Body of pancreas (tissue), 4 donors: Measurements from ENCODE around the gene RPTOR. TPM values are rescaled to one million over a fixed set of nuclear protein-coding genes. Genes with fewer than 3 reads are reported as not detected.

Experiments used
- ATAC-seq: fragments of 150-250 bp; one replicate; pipeline ENCODE4 v1.9.1; 2016
- DNase-seq, 4 donors: peaks; one replicate each; pipeline ENCODE4 v3.0.0-alpha.2; 2019
- H3K27ac ChIP-seq, 4 donors: fragments of 200-600 bp; sonication (generic); 1 replicate in 3 of 4; 2 replicates in 1 of 4; pipeline versions ENCODE4 v1.5.1 to v1.6.1; 2016 to 2019; ENCODE audit warnings: mild to moderate bottlenecking in 1 of 4, mixed read lengths in 1 of 4, moderate library complexity in 1 of 4
- H3K27me3 ChIP-seq, 2 donors: fragments of 200-600 bp; sonication (generic); one replicate each; pipeline ENCODE4 v1.6.0; 2016; ENCODE audit warnings: mild to moderate bottlenecking in 1 of 2
- H3K36me3 ChIP-seq, 2 donors: fragments of 200-600 bp; sonication (generic); replicated peaks in 1 of 2; 2 replicates each; pipeline ENCODE4 v1.5.1; 2016; ENCODE audit warnings: low read depth in 2 of 2; ENCODE audit not compliant: insufficient read depth in 1 of 2
- H3K4me1 ChIP-seq: fragments of 200-600 bp; sonication (generic); one replicate; pipeline ENCODE4 v1.6.0; 2016
- H3K4me3 ChIP-seq, 2 donors: fragments of 200-600 bp; sonication (generic); 1 replicate in 1 of 2; 2 replicates in 1 of 2; pipeline ENCODE4 v1.5.1; 2016 to 2019
- H3K9me3 ChIP-seq, 3 donors: fragments of 200-600 bp; sonication (generic); 1 replicate in 2 of 3; 2 replicates in 1 of 3; pipeline ENCODE4 v1.5.1; 2016
- POLR2A ChIP-seq, 3 donors: fragments of 450-650 bp; IDR thresholded peaks; one replicate each; pipeline ENCODE4 v1.6.1; 2016; ENCODE audit warnings: antibody characterized with exemption in 3 of 3, mild to moderate bottlenecking in 2 of 3
- WGBS, 2 donors: methylation state at CpG; one replicate each; pipeline ENCODE4 v1.1.5; 2017; 5-methylcytosine and 5-hydroxymethylcytosine counted together
- intact Hi-C: fragments of 100-400 bp; cut with DNase I; formaldehyde crosslinking; loops from one replicate; pipeline ENCODE4 v1.15.1; 2023
- total RNA-seq, 2 donors: library from RNA; depleted of rRNA; stranded (reverse); fragments of >200 nt; gene quantifications; one replicate each; pipeline ENCODE4 v1.1.0, GENCODE V29; 2016
- TF ChIP-seq, protein P1 (sequence below), 7 experiments: fragments of 450-650 bp in 4 of 7; fragments of 200-600 bp in 3 of 7; sonication (generic) in 3 of 7; IDR thresholded peaks; one replicate each; pipeline ENCODE4 v1.5.1; 2016 to 2019; ENCODE audit warnings: antibody characterized with exemption in 7 of 7

RPTOR gene
- total RNA-seq, 2 donors from 2014 or later, result 22.3 to 34.3 TPM

DNA sequence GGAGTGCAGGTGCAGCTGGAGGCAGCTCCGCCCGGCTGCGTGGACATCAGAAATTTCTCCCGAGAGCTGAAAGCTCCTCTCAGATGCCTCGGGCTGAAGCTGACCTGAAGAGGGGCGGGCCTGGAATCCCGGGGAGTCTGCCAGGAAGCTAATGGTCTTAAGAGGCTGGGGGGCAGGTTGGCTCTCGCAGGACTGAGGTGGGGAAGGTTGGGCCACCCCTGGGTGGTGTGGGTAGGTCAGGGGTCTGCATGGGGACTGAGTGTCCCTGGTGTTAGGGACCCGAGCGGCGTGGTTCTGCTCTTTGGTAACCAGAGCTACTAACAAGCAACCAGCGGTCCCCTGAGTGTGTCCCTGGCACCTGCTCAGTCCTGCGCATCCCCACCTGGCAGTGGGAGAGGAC lies 450.5 kb downstream of the RPTOR start:
- no peak for ATAC-seq
- TF ChIP-seq POLR2A (IDR thresholded peaks at IDR 0.05), result no peak
- TF ChIP-seq, protein P1, sequence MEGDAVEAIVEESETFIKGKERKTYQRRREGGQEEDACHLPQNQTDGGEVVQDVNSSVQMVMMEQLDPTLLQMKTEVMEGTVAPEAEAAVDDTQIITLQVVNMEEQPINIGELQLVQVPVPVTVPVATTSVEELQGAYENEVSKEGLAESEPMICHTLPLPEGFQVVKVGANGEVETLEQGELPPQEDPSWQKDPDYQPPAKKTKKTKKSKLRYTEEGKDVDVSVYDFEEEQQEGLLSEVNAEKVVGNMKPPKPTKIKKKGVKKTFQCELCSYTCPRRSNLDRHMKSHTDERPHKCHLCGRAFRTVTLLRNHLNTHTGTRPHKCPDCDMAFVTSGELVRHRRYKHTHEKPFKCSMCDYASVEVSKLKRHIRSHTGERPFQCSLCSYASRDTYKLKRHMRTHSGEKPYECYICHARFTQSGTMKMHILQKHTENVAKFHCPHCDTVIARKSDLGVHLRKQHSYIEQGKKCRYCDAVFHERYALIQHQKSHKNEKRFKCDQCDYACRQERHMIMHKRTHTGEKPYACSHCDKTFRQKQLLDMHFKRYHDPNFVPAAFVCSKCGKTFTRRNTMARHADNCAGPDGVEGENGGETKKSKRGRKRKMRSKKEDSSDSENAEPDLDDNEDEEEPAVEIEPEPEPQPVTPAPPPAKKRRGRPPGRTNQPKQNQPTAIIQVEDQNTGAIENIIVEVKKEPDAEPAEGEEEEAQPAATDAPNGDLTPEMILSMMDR (IDR thresholded peaks at IDR 0.05), result no peak
- Histone ChIP-seq H3K27me3 (no peaks in the 10 kb centered on the region), H3K4me3 (no peak overlapping the region), H3K27ac (no peak overlapping the region), H3K4me1 (peaks cover 27% of the 10 kb centered on the region), H3K36me3 (peaks cover 12 to 30% of the 10 kb centered on the region in 2 donors), H3K9me3 (no peaks in the 10 kb centered on the region)
- WGBS, 2 donors, result 91% methylated on average over 9 of the region's 13 CpGs; no CpG with 5 or more reads in 1 of the 2 donors
- intact Hi-C loops, result no loop called here
- no peak for DNase-seq

DNA sequence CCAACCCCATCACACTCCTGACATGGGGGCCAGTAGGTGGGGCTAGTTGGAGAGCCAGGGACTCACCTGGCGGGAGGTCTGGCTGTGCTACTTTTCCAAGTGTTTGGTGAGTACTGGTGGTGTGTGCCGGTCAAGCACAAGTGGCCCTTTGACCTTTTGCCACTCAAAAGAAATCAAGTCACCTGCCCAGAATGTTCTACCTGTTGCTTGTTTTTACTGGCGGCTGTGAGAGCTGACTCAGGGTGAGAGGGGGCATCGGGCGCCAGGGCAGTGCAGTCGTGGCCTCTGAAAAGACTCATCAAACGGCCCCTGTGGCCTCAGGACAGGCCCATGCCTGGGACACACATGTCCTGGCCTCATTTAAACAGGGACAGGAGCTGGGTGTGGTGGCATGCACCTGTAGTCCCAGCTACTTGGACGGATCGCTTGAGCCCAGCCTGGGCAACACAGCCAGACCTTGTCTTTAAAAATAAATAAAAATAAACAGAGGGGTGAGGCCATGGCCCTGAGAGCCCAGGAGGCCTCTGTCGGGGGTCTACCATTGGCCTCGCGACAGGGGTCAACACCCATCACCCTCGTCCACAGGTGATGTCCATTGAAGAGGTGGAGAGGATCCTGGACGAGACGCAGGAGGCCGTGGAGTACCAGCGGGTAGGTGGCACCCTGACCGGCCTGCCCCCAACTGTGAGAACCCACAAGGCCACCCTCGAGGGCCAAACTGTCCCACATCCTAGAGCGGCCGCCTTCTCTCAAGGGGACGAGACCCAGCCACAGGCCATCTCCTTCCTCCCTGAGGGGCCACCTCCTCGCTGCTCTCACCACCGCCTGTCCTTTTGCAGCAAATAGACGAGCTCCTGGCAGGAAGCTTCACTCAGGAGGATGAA lies 452.0 kb downstream of the RPTOR start:
- Histone ChIP-seq H3K9me3 (no peaks in the 10 kb centered on the region), H3K27me3 (no peaks in the 10 kb centered on the region), H3K27ac (no peak overlapping the region), H3K4me1 (peaks cover 36% of the 10 kb centered on the region), H3K36me3 (peaks cover 12 to 30% of the 10 kb centered on the region in 2 donors), H3K4me3 (no peak overlapping the region)
- 91 to 95% methylated on average over 23 to 24 of the region's 25 CpGs for WGBS, 2 donors
- ATAC-seq, result no peak
- DNase-seq, result no peak
- no peak for TF ChIP-seq POLR2A (IDR thresholded peaks at IDR 0.05)
- TF ChIP-seq, protein P1 (IDR thresholded peaks at IDR 0.05), result no peak
- intact Hi-C loops, result no loop called here

DNA sequence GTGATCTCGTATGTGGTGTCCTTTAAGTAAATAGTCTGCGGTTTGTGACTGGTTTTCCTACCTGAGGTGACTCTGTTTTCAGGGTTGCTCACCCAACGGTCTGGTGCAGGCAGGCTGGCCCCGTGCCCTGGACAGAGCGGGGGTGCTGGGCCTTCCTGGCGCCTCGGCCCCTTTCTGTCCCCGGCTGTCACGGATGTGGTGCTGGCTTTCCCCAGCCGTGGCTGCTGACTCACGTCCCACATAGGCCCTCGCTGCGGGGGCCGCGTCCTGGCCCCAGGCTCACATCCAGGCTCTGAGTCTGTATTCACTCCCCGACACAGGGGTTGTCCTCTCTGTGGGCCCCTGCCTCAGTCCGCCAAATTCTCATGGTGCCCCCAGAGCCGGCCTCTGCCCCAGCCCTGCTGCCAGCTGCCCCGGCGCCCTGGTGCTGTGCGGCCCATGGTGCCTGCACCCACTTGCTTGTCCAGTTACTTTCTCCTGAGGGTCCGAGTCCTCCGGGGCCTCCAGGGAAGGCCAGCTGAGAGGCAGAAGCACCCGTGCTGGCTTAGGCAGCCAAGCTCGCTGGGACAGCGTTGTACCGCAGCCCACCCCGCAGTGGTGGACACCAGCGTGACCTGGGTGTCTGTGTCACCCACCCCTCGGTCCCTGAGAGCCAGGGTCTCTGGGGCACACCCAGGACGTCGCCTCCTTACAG lies 452.9 kb downstream of the RPTOR start:
- intact Hi-C loops, result no loop called here
- DNase-seq, result no peak

DNA sequence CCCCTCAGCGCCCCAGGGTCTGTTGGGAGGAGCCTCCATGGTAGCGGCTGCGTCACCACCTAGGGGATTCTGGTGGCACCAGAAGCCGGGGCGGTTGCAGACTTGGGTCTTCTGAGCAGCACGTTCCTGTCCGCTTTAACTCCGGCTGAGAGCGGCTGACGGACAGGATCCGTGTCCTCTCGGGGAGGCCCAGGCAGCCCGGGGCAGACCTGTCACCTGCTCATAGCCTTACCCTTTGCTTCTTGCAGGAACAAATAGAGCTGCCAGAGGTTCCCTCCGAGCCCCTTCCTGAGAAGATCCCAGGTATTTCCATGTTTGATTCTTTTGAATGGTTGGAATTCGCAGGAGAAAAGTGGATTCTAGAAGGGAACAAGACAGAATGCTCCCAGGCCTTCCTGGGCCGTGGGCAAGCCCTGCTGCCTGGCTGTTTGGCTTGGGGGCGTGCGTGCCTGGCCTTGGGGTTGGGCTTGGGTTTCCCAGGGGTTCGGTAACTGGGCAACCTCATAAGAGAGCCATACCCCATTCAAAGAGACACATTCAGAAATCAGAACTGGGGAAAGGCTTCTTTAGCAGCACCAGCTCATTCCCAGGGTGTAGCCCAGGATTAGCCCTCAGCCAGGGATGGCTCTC lies 453.6 kb downstream of the RPTOR start:
- DNase-seq (no peak), ATAC-seq (no peak)
- H3K27me3 ChIP-seq, result no peaks in the 10 kb centered on the region
- intact Hi-C loops, result no loop called here
- peaks cover 36% of the 10 kb centered on the region for H3K4me1 ChIP-seq
- H3K9me3 ChIP-seq, result no peaks in the 10 kb centered on the region
- H3K4me3 ChIP-seq, result no peak overlapping the region
- WGBS, 2 donors, result 92 to 94% methylated on average over 3 to 19 of the region's 19 CpGs
- H3K36me3 ChIP-seq, result peaks cover 12 to 30% of the 10 kb centered on the region in 2 donors
- TF ChIP-seq POLR2A (IDR thresholded peaks at IDR 0.05), result no peak
- TF ChIP-seq, protein P1 (IDR thresholded peaks at IDR 0.05), result no peak
- no peak overlapping the region for H3K27ac ChIP-seq

More for the DNA sequence above, 452.9 kb downstream of the RPTOR start:
- TF ChIP-seq, protein P1 (IDR thresholded peaks at IDR 0.05), result no peak
- 91% methylated on average over 31 of the region's 32 CpGs; no CpG with 5 or more reads in 1 of the 2 donors for WGBS, 2 donors
- no peaks in the 10 kb centered on the region for H3K27me3 ChIP-seq
- no peaks in the 10 kb centered on the region for H3K9me3 ChIP-seq
- H3K4me3 ChIP-seq, result no peak overlapping the region
- H3K4me1 ChIP-seq, result peaks cover 42% of the 10 kb centered on the region
- peaks cover 12 to 30% of the 10 kb centered on the region in 2 donors for H3K36me3 ChIP-seq
- no peak for ATAC-seq
- H3K27ac ChIP-seq, result no peak overlapping the region
